IMR-90 (cell line): Measurements from ENCODE around the gene PSMD14. TPM values are rescaled to one million over a fixed set of nuclear protein-coding genes. Genes with fewer than 3 reads are reported as not detected.

Source experiments
- ATAC-seq: fragments of 200-7000 bp; cut with Tn5 transposase; 2 replicates; pipeline ENCODE4 v1.9.1; 2020; ENCODE audit warnings: low read depth, mild to moderate bottlenecking, moderate library complexity
- BruUV-seq: library from RNA; stranded (reverse); fragments of 400-500 nt; replicated peaks from 2 replicates; lab custom pipeline; 2021; lab: Mats Ljungman, UMichigan
- CTCF ChIA-PET: fragments of 300-600 bp; formaldehyde crosslinking; extraction: SDS; loops from one replicate; lab custom pipeline; 2021; ENCODE audit warnings: antibody characterized with exemption; lab: Yijun Ruan, JAX
- POLR2A ChIA-PET: fragments of 300-600 bp; sonication (Branson Sonifier 250); formaldehyde crosslinking; loops from one replicate; lab custom pipeline; 2022; ENCODE audit warnings: antibody characterized with exemption; ENCODE audit not compliant: unreplicated experiment; lab: Charles Lee
- DNase-seq: peaks from one replicate; pipeline ENCODE4 v3.0.0; 2013
- H2AFZ ChIP-seq: replicated peaks from 2 replicates; pipeline ENCODE3; 2013; ENCODE audit warnings: low read length, mild to moderate bottlenecking; ENCODE audit not compliant: poor library complexity
- H2AK5ac ChIP-seq: 2 replicates; pipeline ENCODE4 v1.6.1; 2013; ENCODE audit warnings: low read depth, low read length, inconsistent platforms
- H2AK9ac ChIP-seq: replicated peaks from 2 replicates; pipeline ENCODE3; 2013; ENCODE audit warnings: mild to moderate bottlenecking, low read depth, low read length, moderate library complexity; ENCODE audit not compliant: poor library complexity
- H2BK120ac ChIP-seq: 2 replicates; pipeline ENCODE4 v1.6.1; 2013; ENCODE audit warnings: low read depth, low read length, inconsistent platforms
- H2BK15ac ChIP-seq: 3 replicates; pipeline ENCODE4 v1.6.1; 2013; ENCODE audit warnings: low read depth, low read length, inconsistent platforms
- H2BK20ac ChIP-seq: 2 replicates; pipeline ENCODE4 v1.6.1; 2013; ENCODE audit warnings: low read depth, mild to moderate bottlenecking, inconsistent platforms, low read length, moderate library complexity
- H2BK5ac ChIP-seq: 2 replicates; pipeline ENCODE4 v1.6.1; 2013; ENCODE audit warnings: mild to moderate bottlenecking, low read depth, low read length, inconsistent platforms; ENCODE audit not compliant: poor library complexity, severe bottlenecking
- H3K14ac ChIP-seq: replicated peaks from 2 replicates; pipeline ENCODE4 v1.6.1; 2013; ENCODE audit warnings: low read depth, low read length, inconsistent platforms
- H3K18ac ChIP-seq: 2 replicates; pipeline ENCODE4 v1.6.1; 2013; ENCODE audit warnings: low read depth, low read length, control low read depth
- H3K23ac ChIP-seq: 2 replicates; pipeline ENCODE4 v1.6.1; 2013; ENCODE audit warnings: low read depth, low read length, inconsistent platforms
- H3K27ac ChIP-seq: 2 replicates; pipeline ENCODE4 v1.5.1; 2013; ENCODE audit warnings: mild to moderate bottlenecking, control low read depth, low read length; ENCODE audit not compliant: insufficient read depth
- H3K27me3 ChIP-seq: 2 replicates; pipeline ENCODE4 v1.6.1; 2013; ENCODE audit warnings: low read length; ENCODE audit not compliant: control insufficient read depth, insufficient read depth
- H3K36me3 ChIP-seq: 2 replicates; pipeline ENCODE4 v1.6.1; 2013; ENCODE audit warnings: low read length, mixed read lengths; ENCODE audit not compliant: control insufficient read depth, insufficient read depth
- H3K4ac ChIP-seq: 2 replicates; pipeline ENCODE4 v1.6.1; 2013; ENCODE audit warnings: low read depth, low read length, inconsistent platforms
- H3K4me1 ChIP-seq: 2 replicates; pipeline ENCODE4 v1.6.1; 2013; ENCODE audit warnings: low read length, mixed read lengths; ENCODE audit not compliant: control insufficient read depth, insufficient read depth
- H3K4me2 ChIP-seq: 2 replicates; pipeline ENCODE4 v1.6.1; 2013; ENCODE audit warnings: low read depth, mild to moderate bottlenecking, control low read depth, low read length, moderate library complexity
- H3K4me3 ChIP-seq: 2 replicates; pipeline ENCODE4 v1.5.1; 2013; ENCODE audit warnings: low read depth, mild to moderate bottlenecking, control low read depth, low read length, moderate library complexity; ENCODE audit not compliant: insufficient read depth
- H3K56ac ChIP-seq: 2 replicates; pipeline ENCODE4 v1.6.1; 2013; ENCODE audit warnings: low read length, inconsistent platforms; ENCODE audit not compliant: insufficient read depth; ENCODE audit errors: extremely low read depth
- H3K79me1 ChIP-seq, 2 experiments: 2 replicates each; pipeline ENCODE4 v1.6.1; 2013; ENCODE audit warnings: low read length in 2 of 2, inconsistent platforms in 1 of 2, low read depth in 1 of 2
- H3K9ac ChIP-seq: 2 replicates; pipeline ENCODE4 v1.6.1; 2013; ENCODE audit warnings: low read depth, low read length, control low read depth
- H3K9me1 ChIP-seq: 2 replicates; pipeline ENCODE4 v1.6.1; 2013; ENCODE audit warnings: low read length, inconsistent platforms; ENCODE audit not compliant: insufficient read depth
- H3K9me3 ChIP-seq: 2 replicates; pipeline ENCODE4 v1.6.1; 2013; ENCODE audit warnings: low read length; ENCODE audit not compliant: control insufficient read depth, insufficient read depth
- H4K20me1 ChIP-seq: 2 replicates; pipeline ENCODE4 v1.6.1; 2013; ENCODE audit warnings: low read length, inconsistent platforms; ENCODE audit not compliant: insufficient read depth
- H4K5ac ChIP-seq: 2 replicates; pipeline ENCODE4 v1.6.1; 2013; ENCODE audit warnings: mild to moderate bottlenecking, low read depth, low read length, control low read depth
- H4K8ac ChIP-seq, 2 experiments: 2 replicates each; pipeline ENCODE4 v1.6.1; 2013; ENCODE audit warnings: low read depth in 2 of 2, low read length in 2 of 2, control low read depth in 1 of 2, inconsistent platforms in 1 of 2
- H4K91ac ChIP-seq: 2 replicates; pipeline ENCODE4 v1.6.1; 2013; ENCODE audit warnings: low read depth, low read length, inconsistent platforms; ENCODE audit not compliant: insufficient read depth
- BHLHE40 ChIP-seq: fragments of 150-350 bp; IDR thresholded peaks from 2 replicates; pipeline ENCODE4 v1.6.1; 2016; ENCODE audit warnings: mild to moderate bottlenecking, low read depth, low read length
- CEBPB ChIP-seq: IDR thresholded peaks from 2 replicates; pipeline ENCODE4 v1.6.1; 2012; ENCODE audit warnings: low read depth, low read length, improper control_type of control experiment
- CHD1 ChIP-seq: IDR thresholded peaks from 2 replicates; pipeline ENCODE4 v1.6.1; 2012; ENCODE audit warnings: low read depth, low read length, improper control_type of control experiment
- FOS ChIP-seq: fragments of 150-350 bp; IDR thresholded peaks from 2 replicates; pipeline ENCODE4 v1.6.1; 2016; ENCODE audit warnings: low read depth, low read length
- MAFK ChIP-seq: IDR thresholded peaks from 2 replicates; pipeline ENCODE4 v1.6.1; 2012; ENCODE audit warnings: low read depth, low read length, improper control_type of control experiment
- MAZ ChIP-seq: IDR thresholded peaks from 2 replicates; pipeline ENCODE4 v1.6.1; 2012; ENCODE audit warnings: low read depth, mild to moderate bottlenecking, low read length, improper control_type of control experiment, moderate library complexity, borderline replicate concordance
- MXI1 ChIP-seq: IDR thresholded peaks from 2 replicates; pipeline ENCODE4 v1.6.1; 2012; ENCODE audit warnings: low read depth, mild to moderate bottlenecking, low read length, moderate library complexity, borderline replicate concordance
- NFE2L2 ChIP-seq: fragments of 150-350 bp; IDR thresholded peaks from 2 replicates; pipeline ENCODE4 v1.6.1; 2016; ENCODE audit warnings: low read depth, mild to moderate bottlenecking, low read length
- POLR2A ChIP-seq: IDR thresholded peaks from 2 replicates; pipeline ENCODE4 v1.6.1; 2012; ENCODE audit warnings: mild to moderate bottlenecking, low read depth, low read length
- RAD21 ChIP-seq: IDR thresholded peaks from 2 replicates; pipeline ENCODE4 v1.6.1; 2012; ENCODE audit warnings: low read length, improper control_type of control experiment
- RCOR1 ChIP-seq: IDR thresholded peaks from 2 replicates; pipeline ENCODE4 v1.6.1; 2012; ENCODE audit warnings: mild to moderate bottlenecking, low read length, improper control_type of control experiment; ENCODE audit not compliant: insufficient replicate concordance
- RFX5 ChIP-seq: IDR thresholded peaks from 2 replicates; pipeline ENCODE4 v1.8.0; 2012; ENCODE audit warnings: low read depth, mild to moderate bottlenecking, low read length, moderate library complexity
- SMC3 ChIP-seq: fragments of 150-350 bp; IDR thresholded peaks from 2 replicates; pipeline ENCODE4 v1.6.1; 2016; ENCODE audit warnings: low read depth, mild to moderate bottlenecking, antibody characterized with exemption, low read length, moderate library complexity
- WGBS, 2 experiments: methylation state at CpG; one replicate each; pipeline versions ENCODE4 v1.1.5 to v1.1.7; 2013; ENCODE audit warnings: missing lambda C conversion rate in 2 of 2; ENCODE audit not compliant: insufficient read length in 1 of 2; ENCODE audit errors: extremely low coverage in 2 of 2; 5-methylcytosine and 5-hydroxymethylcytosine counted together
- dilution Hi-C: fragments of 300-500 bp; cut with HindIII; formaldehyde crosslinking; loops from one replicate; pipeline ENCODE4 v1.14.3; 2018; ENCODE audit warnings: low sequenced_read_pairs; ENCODE audit not compliant: unreplicated experiment
- in situ Hi-C: fragments of 300-500 bp; cut with MboI; formaldehyde crosslinking; loops from 3 replicates; pipeline ENCODE4 v1.14.3; 2019; ENCODE audit warnings: low sequenced_read_pairs, inconsistent platforms, mixed read lengths
- intact Hi-C: fragments of 100-400 bp; cut with micrococcal nuclease; formaldehyde crosslinking; loops from 2 replicates; pipeline ENCODE4 v1.10.0; 2022
- polyA plus RNA-seq, 3 experiments: library from polyadenylated mRNA; depleted of rRNA; stranded (reverse); fragments of >200 nt; gene quantifications; 2 replicates each; pipeline ENCODE4 v1.2.3, GENCODE V29; 2012; ENCODE audit warnings: low replicate concordance in 1 of 3
- total RNA-seq: library from RNA; depleted of rRNA; stranded (reverse); fragments of >200 nt; gene quantifications from 2 replicates; pipeline ENCODE4 v1.2.3, GENCODE V29; 2012
- TF ChIP-seq, protein P1 (sequence below): fragments of 150-350 bp; IDR thresholded peaks from 2 replicates; pipeline ENCODE4 v1.6.1; 2016; ENCODE audit warnings: low read depth, mild to moderate bottlenecking, low read length, moderate library complexity, borderline replicate concordance
- TF ChIP-seq, protein P2 (sequence below): conservative IDR thresholded peaks from 2 replicates; pipeline ENCODE4 v1.5.1; 2012; ENCODE audit warnings: mild to moderate bottlenecking, low read depth, low read length, improper control_type of control experiment
- TF ChIP-seq, protein P3 (sequence below): fragments of 150-350 bp; IDR thresholded peaks from 2 replicates; pipeline ENCODE4 v1.6.1; 2017; ENCODE audit warnings: mild to moderate bottlenecking, antibody characterized with exemption, low read length, low read depth

The PSMD14 gene
- total and polyA plus RNA-seq, 2 of the 4 experiments (the other 2 are of a cell fraction), result 59.3 to 110 TPM

DNA sequence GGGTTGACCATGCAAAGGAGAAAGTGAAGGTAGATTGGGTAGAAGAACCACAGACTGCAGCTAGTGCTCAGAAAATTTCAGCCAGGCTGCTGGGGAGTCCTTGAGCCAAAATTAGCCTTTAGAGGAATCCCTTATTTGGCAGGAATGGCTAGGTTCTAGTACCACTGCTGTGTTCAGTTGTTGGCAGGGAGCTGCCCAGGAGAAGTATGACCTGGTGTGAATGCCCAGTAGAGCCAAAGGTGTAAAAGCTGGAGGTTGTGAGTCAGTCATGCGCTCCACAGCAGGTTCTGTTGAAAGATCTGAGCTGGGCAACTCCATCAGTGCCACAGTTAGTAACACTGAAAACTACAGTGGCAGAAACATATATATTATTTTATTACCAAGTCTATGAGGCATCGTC lies 71.5 kb downstream of the PSMD14 start:
- H3K36me3 ChIP-seq, result no peaks in the 10 kb centered on the region; the same call in 1 of the 2 replicates
- H2AK9ac ChIP-seq, result no peak overlapping the region
- no peak overlapping the region for H2BK20ac ChIP-seq
- DNase-seq (no peak), ATAC-seq (no peak)
- no peak overlapping the region for H2AFZ ChIP-seq
- H3K14ac ChIP-seq, result no peak overlapping the region
- H3K9ac ChIP-seq, result no peak overlapping the region
- H3K79me1 ChIP-seq, result peaks cover 12 to 18% of the 10 kb centered on the region in 2 experiments; a peak in 3 of 4 replicates
- in situ Hi-C loops, result no loop called here
- TF ChIP-seq CEBPB (no peak), MXI1 (no peak), MAFK (no peak), MAZ (no peak), RCOR1 (no peak), SMC3 (no peak), BHLHE40 (no peak), NFE2L2 (no peak), FOS (no peak), RAD21 (no peak), POLR2A (no peak), CHD1 (no peak), RFX5 (no peak)
- TF ChIP-seq, protein P1, sequence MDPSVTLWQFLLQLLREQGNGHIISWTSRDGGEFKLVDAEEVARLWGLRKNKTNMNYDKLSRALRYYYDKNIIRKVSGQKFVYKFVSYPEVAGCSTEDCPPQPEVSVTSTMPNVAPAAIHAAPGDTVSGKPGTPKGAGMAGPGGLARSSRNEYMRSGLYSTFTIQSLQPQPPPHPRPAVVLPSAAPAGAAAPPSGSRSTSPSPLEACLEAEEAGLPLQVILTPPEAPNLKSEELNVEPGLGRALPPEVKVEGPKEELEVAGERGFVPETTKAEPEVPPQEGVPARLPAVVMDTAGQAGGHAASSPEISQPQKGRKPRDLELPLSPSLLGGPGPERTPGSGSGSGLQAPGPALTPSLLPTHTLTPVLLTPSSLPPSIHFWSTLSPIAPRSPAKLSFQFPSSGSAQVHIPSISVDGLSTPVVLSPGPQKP, result no peak
- TF ChIP-seq, protein P2, sequence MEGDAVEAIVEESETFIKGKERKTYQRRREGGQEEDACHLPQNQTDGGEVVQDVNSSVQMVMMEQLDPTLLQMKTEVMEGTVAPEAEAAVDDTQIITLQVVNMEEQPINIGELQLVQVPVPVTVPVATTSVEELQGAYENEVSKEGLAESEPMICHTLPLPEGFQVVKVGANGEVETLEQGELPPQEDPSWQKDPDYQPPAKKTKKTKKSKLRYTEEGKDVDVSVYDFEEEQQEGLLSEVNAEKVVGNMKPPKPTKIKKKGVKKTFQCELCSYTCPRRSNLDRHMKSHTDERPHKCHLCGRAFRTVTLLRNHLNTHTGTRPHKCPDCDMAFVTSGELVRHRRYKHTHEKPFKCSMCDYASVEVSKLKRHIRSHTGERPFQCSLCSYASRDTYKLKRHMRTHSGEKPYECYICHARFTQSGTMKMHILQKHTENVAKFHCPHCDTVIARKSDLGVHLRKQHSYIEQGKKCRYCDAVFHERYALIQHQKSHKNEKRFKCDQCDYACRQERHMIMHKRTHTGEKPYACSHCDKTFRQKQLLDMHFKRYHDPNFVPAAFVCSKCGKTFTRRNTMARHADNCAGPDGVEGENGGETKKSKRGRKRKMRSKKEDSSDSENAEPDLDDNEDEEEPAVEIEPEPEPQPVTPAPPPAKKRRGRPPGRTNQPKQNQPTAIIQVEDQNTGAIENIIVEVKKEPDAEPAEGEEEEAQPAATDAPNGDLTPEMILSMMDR, result no peak
- TF ChIP-seq, protein P3, sequence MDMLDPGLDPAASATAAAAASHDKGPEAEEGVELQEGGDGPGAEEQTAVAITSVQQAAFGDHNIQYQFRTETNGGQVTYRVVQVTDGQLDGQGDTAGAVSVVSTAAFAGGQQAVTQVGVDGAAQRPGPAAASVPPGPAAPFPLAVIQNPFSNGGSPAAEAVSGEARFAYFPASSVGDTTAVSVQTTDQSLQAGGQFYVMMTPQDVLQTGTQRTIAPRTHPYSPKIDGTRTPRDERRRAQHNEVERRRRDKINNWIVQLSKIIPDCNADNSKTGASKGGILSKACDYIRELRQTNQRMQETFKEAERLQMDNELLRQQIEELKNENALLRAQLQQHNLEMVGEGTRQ, result no peak
- no TSS peak for BruUV-seq
- dilution Hi-C loops, result no loop called here
- no peak overlapping the region for H3K4me3 ChIP-seq
- H2BK15ac ChIP-seq, result no peak overlapping the region
- no peaks in the 10 kb centered on the region for H4K20me1 ChIP-seq
- H4K5ac ChIP-seq, result no peak overlapping the region
- H3K27ac ChIP-seq, result no peak overlapping the region
- H3K27me3 ChIP-seq, result no peaks in the 10 kb centered on the region
- POLR2A ChIA-PET, result no interaction called here
- no peaks in the 10 kb centered on the region for H3K4me1 ChIP-seq
- H3K23ac ChIP-seq, result no peak overlapping the region
- H2BK5ac ChIP-seq, result no peak overlapping the region
- no peak overlapping the region for H2AK5ac ChIP-seq
- CTCF ChIA-PET, result no interaction called here
- H3K4me2 ChIP-seq, result no peak overlapping the region
- no peak overlapping the region for H2BK120ac ChIP-seq
- intact Hi-C loops, result no loop called here
- no peak overlapping the region for H3K18ac ChIP-seq
- H3K9me3 ChIP-seq, result no peaks in the 10 kb centered on the region
- no CpG with 5 or more reads among the region's 2 CpGs for WGBS, 2 experiments
- no peak overlapping the region for H4K91ac ChIP-seq
- no peak overlapping the region for H4K8ac ChIP-seq
- no peak overlapping the region for H3K4ac ChIP-seq
- H3K56ac ChIP-seq, result no peak overlapping the region
- H3K9me1 ChIP-seq, result no peaks in the 10 kb centered on the region
